HG03159 (cell line): ENCODE data around the gene AGAP9.
"Not testable (repeated sequence)": the region's sequence is repeated elsewhere in the genome, so short reads cannot be mapped to it uniquely, and the experiment has no call there.

ENCODE experiments used
- ATAC-seq: cut with Tn5 transposase; IDR thresholded peaks from one replicate; pipeline ENCODE4 v1.9.1; 2021; ENCODE audit warnings: mild to moderate bottlenecking, moderate library complexity; ENCODE audit not compliant: unreplicated experiment

Gene AGAP9

GRCh38 chr10:47458466-47459154 is 64.8 kb downstream of the AGAP9 start:
- ATAC-seq = no peak

- ATAC-seq = no peak
Measured at GRCh38 chr10:47457826-47458225, 65.6 kb downstream of the AGAP9 start.

- ATAC-seq = no peak
Measured at GRCh38 chr10:47457528-47457820, 66.0 kb downstream of the AGAP9 start.

GRCh38 chr10:47456794-47457527 is 66.5 kb downstream of the AGAP9 start:
- no peak for ATAC-seq

- ATAC-seq = no peak
Measured at GRCh38 chr10:47456079-47456785, 67.2 kb downstream of the AGAP9 start.

GRCh38 chr10:47455350-47456078 is 67.9 kb downstream of the AGAP9 start:
- ATAC-seq = not testable (repeated sequence)

- ATAC-seq = no peak
Measured at GRCh38 chr10:47454780-47455058, 68.7 kb downstream of the AGAP9 start.

- no peak for ATAC-seq
Measured at GRCh38 chr10:47454008-47454779, 69.2 kb downstream of the AGAP9 start.

- ATAC-seq = no peak
Measured at GRCh38 chr10:47453141-47454007, 70.1 kb downstream of the AGAP9 start.

GRCh38 chr10:47452495-47453140 is 70.8 kb downstream of the AGAP9 start:
- no peak for ATAC-seq

- no peak for ATAC-seq
Measured at GRCh38 chr10:47451998-47452494, 71.4 kb downstream of the AGAP9 start.
